ENCODE results near the gene PRM2. TPM values are rescaled to one million over a fixed set of nuclear protein-coding genes. Genes with fewer than 3 reads are reported as not detected.
A peak's percentile ranks its signal among the peaks of the same experiment; 100 is the strongest.

The PRM2 gene
- total RNA-seq, 2 donors from 2014 or later: not detected

DNA sequence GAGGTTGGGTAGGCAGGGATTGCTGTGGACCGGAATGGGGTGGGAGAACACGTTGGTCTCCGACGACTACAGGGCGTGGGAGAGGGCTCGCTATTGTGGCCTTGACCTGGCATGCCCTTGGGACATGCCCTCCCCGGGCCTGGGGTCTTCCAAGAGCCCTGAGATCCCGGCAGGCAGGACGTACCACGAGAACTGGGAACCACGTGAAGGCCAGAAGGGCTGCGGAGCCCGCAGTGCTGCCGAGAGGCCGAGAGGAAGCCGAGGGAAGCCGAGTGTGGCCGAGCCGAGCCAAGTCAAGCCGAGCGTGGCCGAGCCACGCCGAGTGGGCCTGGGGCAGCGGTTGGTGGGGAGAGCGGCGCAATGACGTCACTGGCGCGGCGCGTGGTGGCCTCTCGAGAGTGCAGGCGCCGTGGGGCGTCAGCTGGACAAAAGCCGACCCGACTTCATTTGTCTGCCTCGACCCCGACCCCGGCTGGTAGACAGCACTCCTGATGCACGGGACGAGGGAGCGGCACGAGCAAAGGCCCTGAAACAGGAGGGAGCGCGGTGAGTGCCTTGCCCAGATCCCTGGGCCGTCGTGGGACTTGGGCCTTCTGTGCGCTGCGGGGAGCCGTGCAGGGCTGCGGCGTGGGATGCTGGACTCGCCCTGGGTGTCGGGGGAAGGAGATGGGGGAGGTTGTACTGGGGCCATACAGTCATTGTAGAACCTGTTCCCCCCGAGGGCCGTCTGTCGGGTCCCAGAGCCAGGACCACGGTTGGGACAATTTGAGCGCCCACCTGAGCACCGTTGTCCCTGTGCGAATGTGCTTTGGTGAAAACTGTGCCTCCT, 26.8 kb downstream of the PRM2 start:
- H3K9me3 Mint-ChIP-seq: no peaks in the 10 kb centered on the region
- no peaks in the 10 kb centered on the region for H3K9me3 ChIP-seq (ENCODE audit: control insufficient read depth, low read length)
- H3K4me1 ChIP-seq (ENCODE audit: control insufficient read depth, insufficient read depth, low read length): no peaks in the 10 kb centered on the region
- H3K4me1 Mint-ChIP-seq: no peaks in the 10 kb centered on the region
- H3K27me3 ChIP-seq (ENCODE audit: control insufficient read depth, insufficient read depth, low read length, poor library complexity, severe bottlenecking): no peaks in the 10 kb centered on the region
- TF ChIP-seq CTCF (conservative IDR thresholded peaks at IDR 0.05): no peak
- H3K27ac ChIP-seq (ENCODE audit: low read depth, low read length): no peak overlapping the region
- H3K27ac Mint-ChIP-seq: peak overlapping the region; percentile 35
- no peak overlapping the region for H3K4me3 Mint-ChIP-seq
- WGBS, 2 experiments (ENCODE audit: insufficient coverage in 1 of 2, insufficient read length in 1 of 2): 94 to 96% methylated on average over 44 to 63 of the region's 63 CpGs
- DNase-seq: peak; percentile 49
- no peaks in the 10 kb centered on the region for H3K36me3 ChIP-seq (ENCODE audit: control insufficient read depth, insufficient read depth, low read length)
- no peaks in the 10 kb centered on the region for H3K36me3 Mint-ChIP-seq (ENCODE audit: low read depth)
- no peak overlapping the region for H3K4me3 ChIP-seq (ENCODE audit: low read length)
- no peaks in the 10 kb centered on the region for H3K27me3 Mint-ChIP-seq (ENCODE audit: insufficient read depth)
- H3K9ac ChIP-seq (ENCODE audit: extremely low read depth, low read length, poor library complexity, severe bottlenecking): no peak overlapping the region

- H3K9me3 ChIP-seq (ENCODE audit: control insufficient read depth, low read length): no peaks in the 10 kb centered on the region
- WGBS, 2 experiments (ENCODE audit: insufficient coverage in 1 of 2, insufficient read length in 1 of 2): 94 to 98% methylated on average over 6 to 8 of the region's 8 CpGs
- H3K27ac Mint-ChIP-seq: no peak overlapping the region
- no peak overlapping the region for H3K4me3 ChIP-seq (ENCODE audit: low read length)
- no peaks in the 10 kb centered on the region for H3K9me3 Mint-ChIP-seq
- H3K27me3 ChIP-seq (ENCODE audit: control insufficient read depth, insufficient read depth, low read length, poor library complexity, severe bottlenecking): no peaks in the 10 kb centered on the region
- H3K4me3 Mint-ChIP-seq: no peak overlapping the region
- H3K4me1 Mint-ChIP-seq: no peaks in the 10 kb centered on the region
- no peaks in the 10 kb centered on the region for H3K27me3 Mint-ChIP-seq (ENCODE audit: insufficient read depth)
- TF ChIP-seq CTCF (conservative IDR thresholded peaks at IDR 0.05): no peak
- no peak overlapping the region for H3K27ac ChIP-seq (ENCODE audit: low read depth, low read length)
- H3K9ac ChIP-seq (ENCODE audit: extremely low read depth, low read length, poor library complexity, severe bottlenecking): no peak overlapping the region
- H3K4me1 ChIP-seq (ENCODE audit: control insufficient read depth, insufficient read depth, low read length): no peaks in the 10 kb centered on the region
- H3K36me3 Mint-ChIP-seq (ENCODE audit: low read depth): no peaks in the 10 kb centered on the region
- DNase-seq: no peak
- no peaks in the 10 kb centered on the region for H3K36me3 ChIP-seq (ENCODE audit: control insufficient read depth, insufficient read depth, low read length)
Measured at GRCh38 chr16:11248133-11248532, 28.1 kb downstream of the PRM2 start.

GRCh38 chr16:11245988-11246387, 30.3 kb downstream of the PRM2 start:
- no peak overlapping the region for H3K4me3 ChIP-seq (ENCODE audit: low read length)
- DNase-seq: no peak
- no peak for TF ChIP-seq CTCF (conservative IDR thresholded peaks at IDR 0.05)
- H3K27me3 Mint-ChIP-seq (ENCODE audit: insufficient read depth): no peaks in the 10 kb centered on the region
- H3K9me3 Mint-ChIP-seq: no peaks in the 10 kb centered on the region
- no peaks in the 10 kb centered on the region for H3K9me3 ChIP-seq (ENCODE audit: control insufficient read depth, low read length)
- no peaks in the 10 kb centered on the region for H3K36me3 ChIP-seq (ENCODE audit: control insufficient read depth, insufficient read depth, low read length)
- H3K9ac ChIP-seq (ENCODE audit: extremely low read depth, low read length, poor library complexity, severe bottlenecking): no peak overlapping the region
- H3K27ac Mint-ChIP-seq: no peak overlapping the region
- no peaks in the 10 kb centered on the region for H3K4me1 Mint-ChIP-seq
- H3K27ac ChIP-seq (ENCODE audit: low read depth, low read length): no peak overlapping the region
- no peaks in the 10 kb centered on the region for H3K36me3 Mint-ChIP-seq (ENCODE audit: low read depth)
- H3K27me3 ChIP-seq (ENCODE audit: control insufficient read depth, insufficient read depth, low read length, poor library complexity, severe bottlenecking): no peaks in the 10 kb centered on the region
- H3K4me1 ChIP-seq (ENCODE audit: control insufficient read depth, insufficient read depth, low read length): no peaks in the 10 kb centered on the region
- no peak overlapping the region for H3K4me3 Mint-ChIP-seq

Measured in endodermal cell (in vitro differentiated cells).